HG02798 (cell line): ENCODE results near the gene DNAH10.

Source experiments
- ATAC-seq: cut with Tn5 transposase; IDR thresholded peaks from one replicate; pipeline ENCODE4 v1.9.1; 2021; ENCODE audit warnings: mild to moderate bottlenecking; ENCODE audit not compliant: unreplicated experiment, poor library complexity

DNAH10 gene

DNA sequence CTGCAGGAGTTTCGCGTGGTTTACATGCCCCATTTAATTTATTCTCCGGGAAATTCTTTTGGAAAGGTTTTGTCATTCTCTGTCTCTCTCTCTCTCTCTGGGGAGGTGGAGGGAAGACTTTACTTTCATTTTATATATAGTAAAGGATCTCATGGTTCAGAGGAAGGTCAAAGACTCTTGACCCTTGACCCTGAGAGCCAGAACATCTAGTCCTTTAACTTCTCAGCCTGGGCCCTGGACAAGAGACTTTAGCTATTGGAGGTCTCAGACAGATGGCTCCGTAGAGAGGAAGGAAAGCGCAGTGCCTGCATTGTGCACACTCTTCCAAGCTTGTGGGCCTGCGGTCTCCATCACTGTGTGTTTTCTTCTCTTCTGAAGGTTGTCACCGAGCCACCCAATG lies 166.8 kb downstream of the DNAH10 start:
- ATAC-seq = no peak

DNA sequence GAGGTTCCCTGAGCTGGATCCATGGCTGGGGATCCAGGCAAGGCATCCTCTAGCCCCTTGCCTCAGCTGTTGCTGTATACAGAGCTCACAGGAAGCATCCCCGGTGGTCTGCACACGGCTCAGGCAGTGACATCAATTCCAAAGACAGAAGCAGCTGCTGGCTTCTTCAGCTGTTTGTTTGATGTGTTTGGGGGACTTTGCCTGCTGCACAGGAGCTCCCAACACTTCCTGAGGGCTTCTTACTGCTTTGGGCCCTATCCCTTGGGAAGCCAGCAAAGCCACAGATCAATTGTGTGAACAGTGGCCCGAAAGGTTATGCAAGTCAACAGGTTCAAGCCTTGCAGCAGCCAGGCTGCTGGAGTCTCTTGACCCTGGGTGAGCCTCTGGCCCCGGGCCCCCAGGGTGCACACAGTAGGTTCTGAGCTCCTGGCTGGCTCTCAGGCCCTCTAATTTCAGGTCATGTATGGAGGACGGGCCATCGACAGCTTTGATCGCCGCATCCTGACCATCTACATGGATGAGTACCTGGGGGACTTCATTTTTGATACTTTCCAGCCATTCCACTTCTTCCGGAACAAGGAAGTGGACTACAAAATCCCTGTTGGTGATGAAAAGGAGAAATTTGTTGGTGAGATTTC lies 168.0 kb downstream of the DNAH10 start:
- ATAC-seq = no peak

DNA sequence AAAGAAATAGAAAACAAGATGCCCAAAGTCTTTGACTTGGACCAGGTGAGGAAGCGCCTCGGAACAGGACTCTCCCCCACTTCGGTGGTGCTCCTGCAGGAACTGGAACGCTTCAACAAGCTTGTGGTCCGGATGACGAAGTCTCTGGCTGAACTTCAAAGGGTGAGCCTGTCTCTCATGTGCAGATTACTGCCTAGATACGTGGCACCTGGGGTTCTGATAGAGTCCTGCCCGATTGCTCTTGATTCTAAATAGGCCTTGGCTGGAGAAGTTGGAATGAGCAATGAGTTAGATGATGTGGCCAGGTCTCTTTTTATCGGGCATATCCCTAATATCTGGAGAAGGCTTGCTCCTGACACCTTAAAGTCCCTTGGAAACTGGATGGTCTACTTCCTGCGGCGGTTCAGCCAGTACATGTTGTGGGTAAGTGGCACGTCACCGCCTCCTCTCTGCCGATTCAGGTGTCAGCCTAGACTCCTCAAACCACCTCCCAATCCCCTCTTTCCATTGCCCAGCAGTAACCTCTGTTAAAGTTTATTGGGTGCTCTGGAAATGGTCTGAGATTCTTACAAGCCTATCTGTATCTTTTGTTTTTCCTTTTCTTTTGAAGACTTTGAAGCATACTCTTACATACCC lies 169.7 kb downstream of the DNAH10 start:
- ATAC-seq = no peak

DNA sequence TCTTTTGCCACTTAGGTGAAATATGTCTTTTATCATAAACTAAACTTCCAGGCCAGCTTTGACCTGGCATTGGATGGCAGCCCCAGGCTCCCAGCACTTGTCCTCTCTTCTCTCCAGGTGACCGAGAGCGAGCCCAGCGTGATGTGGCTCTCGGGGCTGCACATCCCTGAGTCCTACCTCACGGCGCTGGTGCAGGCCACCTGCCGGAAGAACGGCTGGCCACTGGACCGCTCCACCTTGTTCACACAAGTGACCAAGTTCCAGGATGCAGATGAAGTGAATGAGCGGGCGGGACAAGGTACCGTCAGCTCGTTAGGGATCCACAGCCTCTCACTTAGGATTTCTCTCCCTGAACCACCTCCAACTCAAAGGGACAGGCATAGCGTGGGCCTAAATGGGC lies 171.1 kb downstream of the DNAH10 start:
- ATAC-seq = no peak

DNA sequence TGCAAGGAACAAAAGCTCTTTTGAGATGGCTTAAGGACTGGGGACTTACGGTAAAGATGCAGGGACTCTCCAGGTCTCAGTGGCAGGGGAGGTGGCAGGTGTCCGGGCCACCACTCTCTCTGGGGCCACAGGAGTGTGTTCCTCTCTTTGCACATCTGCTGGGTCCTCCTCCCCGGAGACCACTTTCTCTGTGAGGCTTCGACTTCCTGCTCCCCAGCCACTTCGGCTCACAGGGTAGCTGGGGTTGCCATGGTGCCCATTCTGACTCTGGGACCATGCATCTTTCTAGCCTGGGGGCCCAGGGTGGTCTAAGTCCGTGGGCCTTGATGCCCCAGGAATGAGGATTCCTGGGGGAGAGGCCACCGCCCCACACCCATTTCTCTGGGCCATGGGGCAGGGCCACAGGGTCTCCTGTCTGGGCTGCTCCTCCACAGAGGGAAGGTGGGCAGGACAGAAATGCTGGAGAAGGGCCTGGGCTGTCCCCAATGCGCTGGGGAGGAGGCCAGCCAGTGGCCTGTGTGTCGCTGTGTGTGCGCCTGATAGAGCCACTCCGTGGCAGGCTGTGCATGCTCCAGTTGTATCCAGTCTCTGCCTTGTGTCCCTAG lies 172.0 kb downstream of the DNAH10 start:
- ATAC-seq = no peak

DNA sequence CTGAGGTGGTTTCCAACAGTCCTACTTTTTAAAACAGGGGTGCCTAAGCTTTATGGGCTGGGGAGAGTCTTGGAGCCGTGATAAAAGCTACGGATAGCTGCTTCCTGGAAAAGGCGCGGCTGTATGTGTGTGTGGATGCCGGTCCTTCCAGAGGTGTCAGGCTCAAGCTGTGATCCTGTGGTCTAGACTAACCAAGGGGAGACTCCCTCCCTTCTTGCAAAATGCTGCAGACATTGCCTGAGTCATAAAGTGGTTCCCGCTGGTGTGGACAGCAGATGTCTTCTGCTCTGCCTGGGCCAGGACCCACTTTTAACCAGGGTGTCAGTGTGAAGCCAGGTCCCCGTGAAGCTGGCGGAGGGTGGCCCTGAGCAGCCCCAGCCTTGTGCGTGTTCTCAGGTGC lies 172.7 kb downstream of the DNAH10 start:
- ATAC-seq = no peak

DNA sequence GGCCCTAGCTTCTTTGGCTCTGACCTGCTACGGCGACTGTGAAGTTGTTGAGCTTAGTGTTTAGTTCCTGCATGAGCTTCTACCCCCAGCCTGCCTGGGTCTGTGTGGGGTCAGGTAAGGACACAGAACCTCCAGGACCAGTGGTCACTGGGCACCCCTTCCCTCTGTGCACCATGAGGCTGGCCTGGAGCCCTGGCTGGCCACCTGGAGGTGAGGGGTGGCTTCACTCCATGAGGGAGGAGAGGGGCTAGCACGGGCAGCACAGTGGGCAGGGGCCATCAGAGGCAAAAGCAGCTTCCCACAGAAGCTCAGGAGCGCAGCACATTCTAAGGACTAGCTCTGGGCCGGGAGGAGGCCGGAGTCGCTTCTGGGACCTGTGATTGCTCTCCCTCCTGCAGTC lies 173.9 kb downstream of the DNAH10 start:
- no peak for ATAC-seq

DNA sequence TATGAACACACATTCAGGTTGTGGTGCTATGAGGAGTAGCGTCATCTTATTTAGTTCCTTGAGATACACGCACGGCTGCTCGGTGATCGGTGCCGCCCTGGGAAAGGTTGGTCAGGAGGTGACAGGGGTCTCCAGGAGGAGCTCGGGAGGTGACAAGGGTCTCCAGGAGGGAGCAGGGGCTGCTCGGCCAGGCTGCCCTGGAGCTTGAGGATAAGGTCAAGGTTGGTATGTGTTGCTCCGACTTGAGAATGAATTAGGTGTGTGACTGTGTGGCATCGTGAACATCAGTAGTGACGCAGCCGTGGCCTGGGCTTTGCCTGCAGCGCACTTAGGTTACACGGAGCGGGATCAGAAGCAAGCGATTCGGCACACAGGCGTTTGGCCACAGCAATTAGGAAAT lies 174.4 kb downstream of the DNAH10 start:
- no peak for ATAC-seq

DNA sequence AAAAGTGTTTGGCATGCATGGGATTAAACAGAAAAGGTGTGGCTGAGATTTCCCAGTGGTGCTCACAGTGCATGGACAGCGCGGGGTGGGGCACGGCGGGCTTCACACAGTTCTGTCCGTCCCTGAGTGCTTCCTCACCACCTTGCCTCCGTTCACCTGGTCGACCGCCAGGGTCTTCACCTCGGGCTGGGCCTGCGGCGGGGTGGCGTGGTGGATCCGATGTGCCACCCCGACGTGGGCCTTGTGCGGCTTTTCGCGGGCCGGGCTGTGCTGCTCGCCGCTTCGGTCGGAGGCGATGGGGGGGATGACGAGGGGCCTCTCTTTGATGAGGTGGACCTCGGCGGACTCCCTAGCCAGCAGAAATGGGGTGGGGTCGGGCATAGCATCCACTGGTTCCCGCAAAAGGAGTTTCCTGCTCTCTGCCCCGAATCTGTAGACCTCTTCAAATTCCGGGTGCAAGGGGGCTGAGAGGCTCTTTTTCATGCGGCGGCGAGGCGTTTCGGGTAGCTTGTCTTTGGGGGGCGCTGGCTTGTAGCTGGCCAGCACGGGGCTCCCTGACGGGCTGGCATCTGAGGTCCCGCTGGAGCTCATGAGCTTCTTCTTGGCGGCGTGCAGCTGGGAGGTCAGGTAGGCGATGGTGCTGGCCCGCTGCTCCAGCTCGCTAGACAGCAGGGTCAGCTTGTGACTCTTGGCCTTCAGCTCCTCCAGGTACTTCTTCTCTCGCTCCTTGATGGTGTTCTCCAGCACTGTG lies 175.0 kb downstream of the DNAH10 start:
- no peak for ATAC-seq

DNA sequence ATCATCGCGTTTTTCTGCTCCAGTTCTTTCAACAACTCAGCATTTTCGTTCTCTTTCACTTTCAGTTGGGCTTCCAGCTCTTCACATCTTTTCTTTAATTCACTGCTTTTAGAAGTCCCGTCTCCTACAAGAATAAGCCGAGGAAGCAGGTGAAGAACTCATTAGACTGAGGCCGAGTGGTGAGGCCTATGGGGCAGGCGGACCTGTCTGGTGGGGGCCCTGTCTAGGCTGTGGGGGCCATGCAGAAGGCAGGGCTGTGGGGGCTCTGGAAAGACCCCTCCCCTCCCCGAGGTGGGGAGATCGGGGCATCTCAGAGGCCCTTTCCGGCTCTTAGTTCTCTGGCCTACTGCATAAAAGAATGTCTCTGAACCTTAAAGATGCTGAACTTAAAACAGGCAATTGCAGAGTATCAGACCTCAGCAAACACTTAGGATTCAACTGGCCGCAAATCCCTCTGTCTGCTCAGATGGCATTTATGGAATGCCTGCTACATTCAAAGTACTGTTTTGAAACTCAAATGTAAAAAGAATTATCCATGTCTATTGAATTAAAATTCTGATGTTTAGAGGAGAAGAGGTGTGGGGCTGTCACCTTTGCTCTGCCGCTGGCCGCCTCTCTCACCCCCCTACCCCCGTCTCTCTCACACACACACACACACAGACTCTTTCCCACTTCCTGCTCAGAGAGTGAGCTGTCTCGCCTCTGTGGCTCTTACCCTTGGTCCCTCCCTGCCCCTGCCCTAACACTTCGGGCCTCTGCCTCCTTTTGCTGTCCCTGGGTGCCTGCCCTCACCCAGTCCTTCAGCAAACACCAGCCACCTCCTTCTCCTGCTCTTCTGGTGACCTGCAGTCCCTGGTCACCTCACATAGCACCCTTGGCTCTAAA lies 175.8 kb downstream of the DNAH10 start:
- ATAC-seq = no peak

DNA sequence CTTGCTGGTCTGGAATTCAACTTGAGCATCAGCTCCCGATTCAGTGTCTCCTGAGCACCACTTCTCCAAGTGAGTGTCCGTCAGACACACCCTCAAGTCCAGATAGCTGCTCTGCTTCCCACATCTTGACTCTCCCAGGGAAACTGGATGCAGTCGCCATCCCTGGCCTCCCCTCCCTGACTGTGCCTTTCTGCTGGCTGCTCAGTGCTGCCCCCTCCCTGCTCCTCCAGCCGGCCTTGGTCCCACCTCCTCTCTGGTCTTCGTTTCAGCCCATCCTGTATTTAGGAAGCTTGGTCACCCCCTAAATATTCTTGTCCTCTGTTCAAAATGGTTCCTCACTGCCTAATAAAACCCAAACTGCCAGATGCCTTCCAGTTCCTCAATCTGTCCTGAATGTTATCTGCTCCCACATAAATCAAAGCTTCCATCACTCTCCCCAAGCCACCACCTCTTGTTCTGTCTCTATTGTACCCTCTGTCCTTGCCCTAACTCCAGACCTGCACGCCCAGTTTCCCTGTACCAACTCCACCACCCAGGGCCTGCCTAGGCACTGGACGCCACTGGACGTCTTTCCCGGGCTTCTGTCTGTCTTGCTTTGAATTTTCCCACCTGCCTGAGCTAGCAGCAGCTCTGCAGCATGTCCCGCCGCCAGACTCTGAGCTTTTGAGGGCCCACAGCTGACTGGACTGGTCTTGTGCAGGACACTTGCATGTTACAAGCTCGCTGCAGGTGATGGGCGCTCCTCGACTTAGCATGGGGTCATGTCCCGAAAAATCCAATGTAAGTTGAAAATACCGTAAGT lies 176.8 kb downstream of the DNAH10 start:
- no peak for ATAC-seq

DNA sequence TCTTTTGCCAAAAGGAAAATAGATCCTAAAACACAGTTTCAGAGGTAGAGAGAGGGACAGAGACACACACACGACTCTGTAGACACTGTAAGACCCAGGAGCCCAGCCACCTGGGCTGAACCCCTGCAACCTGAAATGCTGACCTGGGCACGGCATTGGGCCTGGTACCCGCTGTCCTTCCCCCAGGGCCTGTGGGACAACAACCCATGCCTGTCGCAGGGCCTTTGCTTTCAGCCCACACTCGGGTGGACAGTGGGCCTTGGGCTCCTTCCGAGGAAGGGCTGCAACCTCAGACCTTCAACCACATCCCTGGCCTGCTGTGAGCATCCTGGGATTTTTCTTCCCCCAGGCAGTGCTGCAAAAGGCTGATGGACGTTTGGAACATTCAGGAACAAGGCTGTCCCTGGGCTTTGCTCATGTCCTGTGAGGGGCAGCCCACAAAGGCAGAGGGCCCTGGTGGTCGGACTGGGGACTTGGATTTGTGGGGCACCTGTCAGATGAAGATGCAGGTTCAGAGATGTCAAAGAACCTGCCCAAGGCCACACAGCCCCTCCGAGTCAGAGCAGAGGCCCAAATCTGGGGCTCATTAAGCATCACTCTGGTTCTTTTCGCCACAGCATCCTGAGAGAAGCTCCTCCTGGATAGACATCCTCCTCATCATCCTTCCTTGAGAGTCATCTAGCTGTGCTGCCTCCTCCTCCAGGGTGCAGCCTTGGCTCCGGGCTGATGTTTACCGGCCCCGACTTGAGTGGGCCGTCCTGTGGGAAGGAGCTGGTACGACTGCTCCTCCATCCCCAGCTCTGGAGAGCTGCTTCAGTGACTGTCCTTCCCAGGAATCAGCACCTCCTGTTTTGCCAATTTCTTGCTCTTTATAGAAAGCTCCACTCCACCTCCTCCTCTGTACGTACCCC lies 177.9 kb downstream of the DNAH10 start:
- no peak for ATAC-seq

DNA sequence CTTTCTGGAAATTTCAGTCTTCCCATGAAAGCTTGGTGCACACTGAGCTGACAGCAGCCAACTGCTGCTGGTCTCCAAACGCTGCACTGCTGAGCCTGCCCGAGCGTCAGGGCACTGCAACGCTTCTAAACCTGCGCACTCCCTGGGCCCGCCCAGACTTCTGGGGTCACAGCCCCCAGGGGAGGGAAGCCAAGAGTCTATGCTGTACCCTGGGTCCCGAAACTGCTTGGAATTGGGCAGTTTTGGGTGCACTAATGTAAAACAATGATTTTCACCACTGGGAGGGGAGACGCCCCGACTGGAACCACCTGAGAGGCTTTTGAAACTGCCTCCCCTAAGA lies 178.5 kb downstream of the DNAH10 start:
- no peak for ATAC-seq

DNA sequence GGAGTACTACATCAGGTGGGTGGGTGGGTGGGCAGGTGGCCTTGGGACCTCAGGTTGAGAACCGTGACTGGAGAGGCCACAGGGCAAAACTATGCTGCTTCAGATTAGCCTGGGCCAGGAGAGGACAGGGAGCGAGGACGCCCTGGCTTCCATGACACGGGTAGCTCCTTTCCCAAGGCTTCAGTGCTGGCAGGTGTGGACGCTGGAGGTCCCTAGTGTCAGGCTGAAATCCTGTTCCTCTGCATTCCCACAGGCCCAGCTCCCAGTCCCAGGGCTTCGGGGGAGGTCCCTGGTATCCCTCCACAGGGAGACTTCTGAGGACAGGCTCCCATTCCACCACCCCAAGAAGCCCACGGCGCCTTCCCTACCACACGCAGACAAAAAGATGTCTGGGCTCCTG lies 178.9 kb downstream of the DNAH10 start:
- ATAC-seq = no peak

DNA sequence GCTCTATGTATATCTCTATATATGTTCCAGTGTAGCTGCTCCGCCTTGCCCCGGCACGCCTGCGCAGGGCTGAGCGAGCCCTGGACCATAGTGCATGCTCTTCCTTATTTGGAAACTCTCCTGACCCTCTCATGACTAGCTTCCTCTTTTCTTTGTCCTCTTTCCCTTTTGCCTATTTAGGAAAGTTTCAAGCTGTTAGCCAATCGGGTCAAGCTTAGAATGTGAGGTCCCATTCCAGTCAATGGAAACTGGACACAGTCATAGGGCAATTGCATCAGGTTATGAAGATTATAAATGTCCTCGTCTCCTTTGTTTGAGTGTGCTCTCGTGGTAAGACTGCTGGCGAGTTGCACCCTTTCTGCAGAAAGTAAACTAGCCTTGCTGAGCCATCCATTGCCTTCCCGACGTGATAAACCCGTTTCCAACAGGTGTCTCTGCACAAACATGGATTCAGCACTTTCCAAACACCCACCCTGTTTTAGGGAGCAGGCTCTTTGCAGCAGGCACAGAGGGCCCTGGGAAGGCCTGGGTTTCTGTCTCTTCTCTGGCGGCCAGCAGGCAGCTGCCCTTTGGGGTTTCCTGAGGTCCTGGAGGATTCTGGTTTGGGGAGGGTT lies 179.6 kb downstream of the DNAH10 start:
- no peak for ATAC-seq

DNA sequence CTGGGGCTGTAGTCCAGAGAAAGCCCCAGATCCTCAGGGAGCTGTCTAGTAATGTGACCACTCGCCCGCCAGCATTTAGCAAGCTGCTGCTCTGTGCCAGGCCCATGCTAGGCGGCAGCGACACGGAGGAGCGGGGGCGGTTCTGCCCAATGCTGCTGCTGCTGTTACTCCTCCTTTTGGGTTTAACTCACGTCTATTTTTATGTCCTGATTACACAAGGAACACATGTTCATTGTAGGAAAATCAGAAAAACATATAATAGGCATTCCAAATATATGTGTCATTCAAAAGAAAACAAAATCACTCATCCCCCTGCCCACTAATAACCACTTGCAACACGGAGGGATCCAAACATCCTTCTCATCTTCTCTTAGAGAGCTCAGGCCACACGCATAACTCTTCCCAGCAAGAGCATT lies 180.1 kb downstream of the DNAH10 start:
- no peak for ATAC-seq

DNA sequence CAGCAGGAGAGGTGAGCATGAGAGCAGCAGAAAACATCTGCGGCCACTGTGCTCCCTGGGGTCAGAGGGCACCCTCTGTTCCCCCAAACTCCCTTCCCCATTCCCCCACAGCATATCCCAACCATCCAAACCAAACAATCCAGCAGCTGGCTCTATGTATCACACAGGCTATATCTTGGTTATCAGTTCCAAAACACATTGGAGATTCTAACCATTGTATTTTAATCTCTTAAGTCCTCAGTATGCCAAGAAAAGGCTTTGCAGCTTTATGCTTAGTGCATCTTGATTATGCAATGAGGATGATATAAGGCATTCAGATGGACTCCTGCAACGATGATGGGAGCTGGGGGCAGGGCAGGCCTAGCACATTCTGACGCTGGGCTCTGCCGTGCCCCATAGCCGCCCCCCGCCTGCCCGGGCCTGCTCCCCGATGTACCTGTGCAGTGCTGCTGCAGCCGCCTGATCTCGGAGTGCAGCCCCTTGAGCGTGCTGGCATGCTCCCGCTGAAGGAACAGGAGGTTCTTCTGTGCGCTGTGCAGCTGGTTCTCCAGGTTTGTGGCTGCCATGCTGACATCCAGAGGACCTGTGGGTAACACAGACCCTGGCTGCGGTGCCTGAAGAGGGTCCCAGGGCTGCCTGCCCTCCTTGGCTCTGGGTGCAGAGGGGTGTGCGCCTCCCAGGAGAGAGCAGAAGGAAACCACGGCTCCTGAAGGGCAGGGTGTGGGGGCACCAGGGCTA lies 181.0 kb downstream of the DNAH10 start:
- no peak for ATAC-seq

DNA sequence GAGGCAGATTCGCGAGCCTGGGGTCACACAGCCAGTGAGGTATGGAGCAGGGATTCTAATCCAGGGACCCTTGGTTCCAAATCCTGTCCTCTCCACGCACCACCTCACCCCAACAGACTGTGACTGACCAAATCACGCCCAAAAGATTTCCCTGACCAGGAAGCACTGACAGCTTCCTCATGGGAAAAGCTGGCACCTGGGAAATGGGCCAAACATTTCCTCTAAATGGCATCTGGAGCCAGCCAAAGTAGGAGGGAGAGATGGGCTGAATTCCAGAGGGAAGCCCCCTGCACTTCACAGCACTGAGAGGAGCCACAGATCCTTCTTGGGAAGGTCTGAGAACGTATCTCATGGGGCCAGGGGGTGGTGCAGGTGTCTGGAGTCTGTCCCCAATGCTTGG lies 181.7 kb downstream of the DNAH10 start:
- no peak for ATAC-seq
